Gastroesophageal sphincter (tissue), 3 donors: Measurements from ENCODE around the gene SMCO3.

ENCODE experiments used
- CTCF ChIP-seq, 4 experiments: fragments of 200-600 bp in 2 of 4; fragments of 450-650 bp in 2 of 4; sonication (generic) in 1 of 4; IDR thresholded peaks; one replicate each; pipeline ENCODE4 v1.5.1; 2017 to 2019; ENCODE audit warnings: antibody characterized with exemption in 4 of 4, mild to moderate bottlenecking in 2 of 4, moderate library complexity in 2 of 4
- EP300 ChIP-seq: sonication (generic); formaldehyde crosslinking; IDR thresholded peaks from one replicate; pipeline ENCODE4 v1.6.1; 2017; ENCODE audit warnings: antibody characterized with exemption, mild to moderate bottlenecking
- POLR2A ChIP-seq, 2 donors: fragments of 450-650 bp; IDR thresholded peaks; one replicate each; pipeline ENCODE4 v1.6.1; 2017; ENCODE audit warnings: antibody characterized with exemption in 2 of 2, mild to moderate bottlenecking in 2 of 2, moderate library complexity in 1 of 2
- POLR2AphosphoS5 ChIP-seq: sonication (generic); formaldehyde crosslinking; IDR thresholded peaks from one replicate; pipeline ENCODE4 v1.6.1; 2017; ENCODE audit warnings: antibody characterized with exemption

GRCh38 chr12:14769466-14769968 lies 44.5 kb downstream of the SMCO3 start:
- TF ChIP-seq POLR2A (IDR thresholded peaks at IDR 0.05) (no peak), CTCF (IDR thresholded peaks at IDR 0.05) (no peak), EP300 (no peak), POLR2AphosphoS5 (no peak)
